ENCODE data around the gene TRMT61A. TPM values are rescaled to one million over a fixed set of nuclear protein-coding genes. Genes with fewer than 3 reads are reported as not detected.

Gene TRMT61A
- polyA plus RNA-seq, 1 donor: 5.6 TPM

DNA sequence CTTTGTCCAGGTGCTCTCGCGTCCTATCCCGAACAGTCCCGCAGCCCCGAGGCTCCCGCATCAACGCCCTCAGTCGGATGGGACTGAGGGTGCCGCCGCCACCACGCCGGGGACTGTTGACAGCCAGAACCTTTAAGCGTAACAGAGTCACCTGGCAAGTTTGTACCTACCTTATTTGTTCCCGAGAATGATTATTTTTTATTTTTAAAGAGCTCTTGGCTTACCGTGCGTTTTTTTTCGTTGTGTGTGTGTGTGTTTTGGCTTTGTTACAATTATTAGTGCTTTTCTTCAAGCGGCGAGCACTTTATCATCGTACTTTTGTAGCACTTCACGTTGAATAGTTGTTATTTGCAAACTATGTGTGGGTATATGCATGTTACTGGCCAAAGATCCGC is 34.2 kb downstream of the TRMT61A start:
- DNase-seq: no peak

- no peak for DNase-seq
These were observed 35.0 kb downstream of the TRMT61A start for GRCh38 chr14:103563844-103564505.

- DNase-seq: no peak
These were observed 40.0 kb downstream of the TRMT61A start for GRCh38 chr14:103568952-103569351.

DNA sequence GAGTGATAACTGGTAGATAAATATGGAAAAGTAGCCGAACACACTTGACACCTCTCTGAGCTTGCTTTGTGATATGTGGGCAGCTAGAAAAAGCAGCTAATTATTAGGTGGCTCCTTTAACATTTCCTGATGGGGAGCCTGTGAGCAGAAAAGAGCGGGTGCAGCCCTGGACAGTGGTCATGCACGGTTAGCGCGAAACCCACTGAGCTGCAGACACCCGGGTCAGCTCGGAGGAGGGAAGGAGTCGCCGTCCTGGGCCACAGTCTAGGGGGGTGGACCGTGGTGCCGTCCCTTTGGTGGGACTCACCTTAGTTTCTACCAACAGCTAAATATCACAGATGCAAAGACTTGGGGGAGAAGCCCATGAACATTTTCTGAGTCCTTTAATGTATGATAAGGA is 40.4 kb downstream of the TRMT61A start:
- DNase-seq: no peak

DNA sequence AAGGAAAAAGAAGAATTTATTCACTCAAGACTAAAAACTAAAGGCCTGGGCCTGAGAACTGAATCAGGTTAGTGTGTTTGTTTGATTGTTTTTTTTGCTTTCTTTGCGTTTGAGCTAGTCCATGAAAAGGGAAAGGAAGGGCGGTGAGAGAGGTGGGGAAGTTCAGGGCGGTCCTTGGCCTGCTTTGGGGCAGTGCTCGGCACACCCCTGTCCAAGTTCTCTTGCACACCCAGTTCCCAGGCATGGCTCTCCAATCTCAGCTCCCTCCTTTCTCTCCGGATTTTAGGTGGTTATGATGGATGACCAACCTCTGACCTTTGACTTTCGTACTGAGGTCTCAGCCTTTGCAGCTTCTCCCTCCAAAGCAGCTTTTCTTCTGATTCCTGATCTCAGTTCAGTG is 45.1 kb downstream of the TRMT61A start:
- DNase-seq: no peak

- no peak for DNase-seq
These were observed 45.8 kb downstream of the TRMT61A start for GRCh38 chr14:103574707-103575285.

DNA sequence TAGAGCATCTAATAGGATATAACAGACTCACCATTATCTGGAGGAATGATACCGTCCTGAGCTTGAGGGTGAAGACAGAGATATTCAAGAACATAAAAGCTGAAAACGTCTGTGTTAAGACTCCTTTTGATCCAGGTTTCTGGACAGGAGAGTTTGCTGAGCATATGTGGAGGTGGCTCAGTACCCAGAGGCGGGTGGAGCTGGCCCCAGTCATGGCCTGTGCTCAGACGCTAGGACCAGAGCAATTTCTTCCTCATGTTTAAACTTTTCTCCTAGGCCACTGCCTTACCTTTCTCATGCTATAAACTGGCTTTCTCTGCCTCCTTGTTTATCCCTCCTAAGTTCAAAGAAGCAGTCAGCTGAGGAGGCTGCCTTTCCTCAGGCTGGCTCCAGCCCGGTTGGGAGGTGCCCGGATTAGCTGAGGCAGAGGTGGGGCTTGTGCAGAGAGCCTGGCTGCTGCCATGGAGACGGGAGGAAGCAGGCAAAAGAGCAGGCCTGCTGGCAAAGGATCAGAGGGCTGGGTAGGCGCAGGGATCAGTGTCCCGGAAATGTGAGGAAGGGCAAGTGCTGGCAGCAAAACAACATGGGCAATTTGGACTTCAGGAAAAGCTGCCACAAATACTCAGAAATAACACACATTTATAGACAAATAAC is 47.5 kb downstream of the TRMT61A start:
- DNase-seq: peak; percentile 87

- DNase-seq: no peak
These were observed 49.5 kb downstream of the TRMT61A start for GRCh38 chr14:103578401-103579075.

GRCh38 chr14:103581206-103581605 is 52.2 kb downstream of the TRMT61A start:
- DNase-seq: no peak

DNA sequence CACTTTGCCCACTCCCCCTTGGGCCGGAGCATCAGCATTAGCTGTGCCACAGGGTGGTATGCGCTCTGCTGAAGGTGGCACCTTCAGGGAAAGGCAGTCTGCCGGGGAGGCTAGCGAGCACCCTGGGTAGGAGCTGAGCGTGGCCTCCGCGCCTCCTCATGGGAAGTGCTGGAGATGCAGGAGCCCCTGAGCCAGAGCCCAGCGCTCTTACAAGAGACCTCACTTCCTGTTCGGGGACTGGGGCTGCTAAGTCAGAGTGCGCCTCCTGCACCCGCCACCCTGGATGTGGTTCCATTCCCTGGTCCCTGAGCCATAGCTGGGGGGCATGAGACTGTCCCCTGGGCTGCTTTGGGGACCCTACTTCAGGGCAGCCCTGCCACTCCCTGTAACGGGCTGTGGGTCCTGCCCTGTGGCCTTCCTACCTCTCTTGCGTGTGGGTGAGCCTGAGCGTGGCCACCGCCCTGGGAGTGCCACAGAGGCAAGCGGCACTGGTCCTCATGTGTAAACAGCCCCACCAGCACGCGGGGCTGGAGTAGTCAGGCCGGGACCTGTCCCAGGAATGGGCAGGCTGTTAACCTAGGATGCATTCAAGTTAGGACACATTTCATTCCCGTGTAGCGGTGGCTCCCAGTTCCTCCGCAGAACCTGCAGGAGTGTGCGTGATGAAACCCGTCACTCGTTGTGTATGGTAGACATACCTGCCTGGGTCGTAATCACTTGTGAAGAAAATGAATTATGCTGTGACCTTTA is 53.1 kb downstream of the TRMT61A start:
- DNase-seq: no peak

GRCh38 chr14:103584326-103584915 is 55.4 kb downstream of the TRMT61A start:
- DNase-seq: no peak

Other genes with a start within 250 kb of the TRMT61A start
- gene EIF5, start 195.0 kb upstream of the TRMT61A start, polyA plus RNA-seq (ENCODE audit: insufficient read length): 267 TPM
- 157 TPM for gene MARK3, start 143.8 kb upstream of the TRMT61A start, polyA plus RNA-seq (ENCODE audit: insufficient read length)
- gene CKB, start 6.4 kb upstream of the TRMT61A start, polyA plus RNA-seq (ENCODE audit: insufficient read length): 103 TPM
- gene BAG5, start 33.5 kb downstream of the TRMT61A start, polyA plus RNA-seq (ENCODE audit: insufficient read length): 35.7 TPM
- gene COA8, start 33.8 kb downstream of the TRMT61A start, polyA plus RNA-seq (ENCODE audit: insufficient read length): 44.2 TPM
- gene KLC1, start 100.0 kb downstream of the TRMT61A start, polyA plus RNA-seq (ENCODE audit: insufficient read length): 138 TPM
- gene XRCC3, start 186.3 kb downstream of the TRMT61A start, polyA plus RNA-seq (ENCODE audit: insufficient read length): 21.1 TPM
- 54.0 TPM for gene ZFYVE21, start 186.6 kb downstream of the TRMT61A start, polyA plus RNA-seq (ENCODE audit: insufficient read length)

Measured in left kidney (tissue), 2 donors.